Urothelium cell line (cell line): ENCODE results near the gene MCC.
A peak's percentile ranks its signal among the peaks of the same experiment; 100 is the strongest.

Experiments
- DNase-seq: peaks from one replicate; pipeline ENCODE4 v3.0.0; 2011; ENCODE audit warnings: low spot score, mixed read lengths
- FAIRE-seq: peaks from 2 replicates; lab custom pipeline; 2011; peaks lifted over from hg19 to GRCh38; lab: Jason Lieb, UNC

MCC gene

DNA sequence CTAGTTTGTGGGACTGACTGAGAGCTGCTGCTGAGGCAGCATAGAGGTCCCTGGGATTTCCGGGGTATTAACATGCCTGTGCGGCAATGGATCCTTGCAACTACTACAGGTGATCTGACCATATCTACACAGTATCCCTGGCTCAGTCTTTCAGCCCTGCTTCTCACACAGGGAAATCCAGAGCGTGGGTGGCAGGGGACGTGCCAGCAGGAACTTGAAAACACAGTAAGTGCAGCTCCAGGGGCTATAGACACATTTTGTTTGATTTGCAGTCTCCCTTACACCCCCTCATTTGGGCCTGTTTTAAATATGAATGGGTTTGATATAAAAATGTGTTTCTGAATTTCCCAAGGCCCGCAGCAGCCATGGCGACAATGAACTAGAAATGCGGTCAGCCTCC lies 302.2 kb downstream of the MCC start:
- FAIRE-seq (no peak), DNase-seq (no peak)

DNA sequence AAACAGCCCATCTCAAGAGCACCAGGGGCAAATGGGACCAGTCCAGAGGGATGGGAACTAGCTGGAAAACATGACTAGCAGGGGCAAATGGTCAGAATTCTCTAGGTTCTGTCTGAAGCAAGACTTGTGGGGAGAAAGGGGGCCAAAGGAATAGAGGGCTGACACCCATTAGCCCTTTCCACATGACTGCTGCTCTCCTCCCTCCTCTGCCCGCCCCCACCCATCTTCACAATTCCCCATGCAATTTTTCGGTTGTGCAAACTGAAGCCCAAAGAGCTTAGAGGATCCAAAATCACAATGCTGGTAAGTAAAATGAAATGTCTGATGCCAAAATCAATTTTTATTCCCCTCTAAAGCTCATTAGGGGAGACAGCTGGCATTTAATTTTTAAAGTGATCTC lies 304.6 kb downstream of the MCC start:
- DNase-seq: no peak
- no peak for FAIRE-seq

DNA sequence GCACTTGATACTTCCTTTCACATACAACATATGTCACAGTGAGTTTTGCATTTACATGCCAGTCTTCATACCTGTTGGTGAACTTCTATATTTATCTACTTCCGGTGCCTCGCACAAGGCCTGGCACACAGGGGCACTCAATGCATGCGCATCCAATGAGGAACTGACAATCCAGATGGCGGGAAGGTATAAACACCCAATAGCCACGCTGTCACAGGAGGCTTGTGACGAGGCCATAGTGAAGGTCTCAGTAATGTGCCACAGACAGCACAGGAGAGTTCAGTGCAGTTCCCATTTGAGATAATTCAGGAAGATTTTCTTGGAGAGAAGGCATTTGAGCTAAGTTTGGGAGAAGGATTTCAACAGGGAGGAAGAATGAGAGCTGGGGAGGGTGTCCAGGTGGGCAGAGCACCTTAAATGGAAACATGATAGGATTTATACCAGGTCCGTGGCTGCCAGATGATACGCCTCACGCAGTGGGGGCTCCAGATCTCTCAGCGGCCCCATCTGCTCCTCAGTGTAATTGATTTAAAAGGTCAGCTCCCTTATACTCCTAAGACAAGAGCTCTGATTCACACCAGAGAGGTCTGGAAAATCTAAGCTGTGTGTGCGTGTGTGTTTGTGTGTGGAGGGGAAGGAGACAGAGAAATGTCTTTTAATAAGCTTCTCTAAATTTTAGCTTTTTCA lies 305.5 kb downstream of the MCC start:
- DNase-seq: no peak
- FAIRE-seq: no peak

DNA sequence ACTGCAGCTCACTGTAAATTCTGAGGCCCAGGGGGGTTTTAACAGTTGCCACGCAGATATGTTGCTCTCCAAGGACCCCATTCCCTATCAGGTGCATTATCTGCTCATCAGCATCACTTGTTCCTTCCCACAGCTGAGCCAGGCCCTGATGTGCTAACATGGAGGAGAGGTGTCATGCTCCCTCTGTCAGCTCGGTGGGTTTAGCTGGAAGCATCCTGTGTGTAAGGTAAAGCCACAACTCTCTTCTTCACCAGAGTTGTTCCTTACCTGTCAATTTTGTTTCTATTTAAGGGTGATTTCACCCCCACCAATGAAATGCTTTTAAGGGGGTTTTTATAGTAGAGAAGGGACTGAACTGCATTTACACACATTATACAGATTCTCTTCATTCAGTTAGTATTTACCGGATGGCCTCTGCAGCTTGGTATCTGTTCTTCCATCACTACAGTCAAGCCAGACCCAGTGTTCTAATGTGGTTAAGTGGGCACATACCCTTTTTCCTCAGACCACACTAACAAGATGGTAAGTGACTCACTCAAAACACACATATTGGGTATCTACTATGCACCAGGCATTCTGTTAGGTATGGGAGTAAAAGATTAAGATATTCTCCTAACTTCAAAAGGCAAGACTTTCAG lies 306.3 kb downstream of the MCC start:
- FAIRE-seq: no peak
- DNase-seq: no peak

DNA sequence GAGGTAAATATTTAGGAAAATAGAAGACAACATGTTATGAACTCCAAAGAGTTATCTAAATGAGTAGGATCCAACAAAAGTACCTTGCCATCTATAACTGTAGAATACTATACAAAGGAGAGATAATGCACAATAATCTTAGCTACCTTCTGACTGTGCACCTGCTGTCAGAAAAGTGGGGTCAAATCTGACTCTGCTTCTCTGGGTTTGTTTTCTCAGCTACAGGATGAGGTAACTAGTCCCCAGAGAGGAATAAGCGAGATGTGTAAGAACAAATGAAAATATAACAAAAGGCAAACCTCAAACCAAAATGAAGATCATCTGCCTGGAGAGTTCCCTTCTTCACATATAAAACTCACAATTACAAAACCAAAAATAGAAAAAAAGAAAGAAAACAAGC lies 306.8 kb downstream of the MCC start:
- DNase-seq: no peak
- no peak for FAIRE-seq

DNA sequence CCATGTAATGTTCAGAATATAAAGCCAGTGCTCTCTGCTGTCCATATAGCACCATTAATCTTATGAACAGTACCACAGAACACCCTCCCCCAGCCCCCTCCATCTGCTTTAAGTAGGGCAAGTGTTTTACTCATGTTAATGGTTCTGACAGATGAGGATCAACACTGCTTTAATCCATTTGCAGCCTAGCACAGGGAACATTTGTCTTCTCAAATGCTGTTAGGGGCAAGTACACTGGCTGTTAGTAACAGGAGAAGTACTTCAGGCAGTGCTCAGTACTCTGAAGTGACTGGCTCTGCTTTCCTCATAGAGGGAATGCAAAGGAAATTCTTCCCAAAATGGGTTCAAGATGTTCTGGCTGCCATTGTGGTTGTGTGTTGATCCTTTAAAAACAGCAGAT lies 309.1 kb downstream of the MCC start:
- no peak for FAIRE-seq

DNA sequence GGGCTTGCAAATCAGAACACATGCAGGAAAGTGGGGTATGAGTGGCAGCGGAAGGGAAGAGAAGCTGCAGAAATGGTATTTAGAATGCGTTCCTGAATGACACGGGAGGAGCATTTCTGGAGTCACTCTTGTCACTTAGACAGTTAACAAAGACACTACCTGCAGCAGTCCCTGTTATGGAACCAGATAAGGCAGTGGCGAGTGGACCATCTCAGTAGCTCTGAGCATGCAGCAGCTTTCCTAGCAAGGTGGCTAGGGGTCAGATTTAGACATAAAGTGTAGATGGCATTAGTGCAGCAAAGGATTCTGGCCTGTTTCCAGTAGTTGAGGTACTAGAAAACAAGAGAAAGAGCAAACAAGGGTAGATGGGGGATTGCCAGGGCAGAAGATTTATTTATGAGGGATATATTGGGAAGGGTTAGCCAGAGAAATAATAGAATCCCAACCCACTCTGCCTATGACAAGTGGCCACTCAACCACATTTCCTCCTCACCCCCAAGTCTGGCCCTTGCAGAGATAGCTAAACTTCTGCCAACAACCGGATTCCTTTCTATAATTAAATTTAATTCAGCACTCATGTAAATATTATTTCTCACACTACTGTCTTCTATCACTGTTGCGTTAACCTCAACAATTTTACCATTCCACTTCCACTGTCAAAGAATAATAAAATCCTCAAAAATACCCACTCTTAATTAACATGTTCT lies 310.0 kb downstream of the MCC start:
- FAIRE-seq (no peak), DNase-seq (no peak)

More for the DNA sequence above, 309.1 kb downstream of the MCC start:
- no peak for DNase-seq

DNA sequence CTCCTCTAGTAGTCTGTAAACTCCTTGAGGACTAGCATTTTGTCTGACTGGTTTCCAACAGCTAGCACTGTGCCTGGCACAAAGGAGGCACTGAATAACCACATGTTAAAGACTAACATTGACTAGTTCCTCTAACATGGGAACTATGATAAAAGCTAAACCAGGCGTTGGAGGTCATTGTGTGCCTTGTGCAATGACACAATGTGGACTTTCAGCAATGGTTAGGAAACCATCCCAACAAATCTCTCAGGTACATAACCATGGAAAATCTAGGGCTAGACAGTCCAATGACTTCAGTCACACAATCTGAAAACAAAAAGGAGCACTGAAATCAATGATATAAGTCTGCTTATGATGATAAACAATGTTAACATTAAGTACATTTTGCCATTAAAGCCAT lies 311.0 kb downstream of the MCC start:
- FAIRE-seq: no peak
- DNase-seq: no peak

DNA sequence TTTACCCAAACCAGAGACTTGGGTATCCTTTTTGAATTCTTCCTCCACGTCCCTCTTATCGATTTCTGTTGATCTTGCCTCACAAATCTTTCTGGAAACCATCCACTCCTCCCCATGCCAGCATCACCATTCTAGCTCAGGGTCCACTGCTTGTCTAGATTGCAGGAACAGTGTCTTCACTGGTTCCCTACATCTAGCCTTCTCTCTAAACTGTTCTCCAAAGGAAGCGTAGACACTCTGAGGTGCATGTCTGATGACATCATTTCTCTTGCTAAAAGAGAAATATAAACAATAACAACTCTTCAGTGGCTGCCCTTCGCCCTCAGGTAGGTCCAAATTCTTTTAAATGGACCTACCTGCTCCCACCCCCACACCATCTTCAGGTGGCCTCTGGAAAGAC lies 311.5 kb downstream of the MCC start:
- DNase-seq (no peak), FAIRE-seq (no peak)

DNA sequence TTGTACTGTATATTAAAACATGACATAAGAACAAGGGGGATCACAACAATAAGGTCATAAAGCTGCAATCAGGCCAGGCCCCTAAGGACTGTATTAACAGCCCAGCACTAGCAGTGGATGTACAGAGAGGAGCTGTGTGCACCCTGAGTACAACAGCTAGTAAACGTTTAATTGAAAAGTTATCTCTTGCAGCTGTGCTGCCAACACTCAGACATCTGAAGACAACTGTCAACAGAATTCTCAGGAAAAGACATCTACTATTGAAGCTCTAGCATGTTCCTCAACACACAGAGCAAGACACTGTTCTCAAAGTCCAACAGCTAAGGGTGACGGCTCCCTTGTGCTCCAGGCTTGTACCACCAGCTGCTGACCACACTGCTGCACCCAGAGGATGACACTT lies 312.1 kb downstream of the MCC start:
- FAIRE-seq (peak; percentile 23), DNase-seq (no peak)

DNA sequence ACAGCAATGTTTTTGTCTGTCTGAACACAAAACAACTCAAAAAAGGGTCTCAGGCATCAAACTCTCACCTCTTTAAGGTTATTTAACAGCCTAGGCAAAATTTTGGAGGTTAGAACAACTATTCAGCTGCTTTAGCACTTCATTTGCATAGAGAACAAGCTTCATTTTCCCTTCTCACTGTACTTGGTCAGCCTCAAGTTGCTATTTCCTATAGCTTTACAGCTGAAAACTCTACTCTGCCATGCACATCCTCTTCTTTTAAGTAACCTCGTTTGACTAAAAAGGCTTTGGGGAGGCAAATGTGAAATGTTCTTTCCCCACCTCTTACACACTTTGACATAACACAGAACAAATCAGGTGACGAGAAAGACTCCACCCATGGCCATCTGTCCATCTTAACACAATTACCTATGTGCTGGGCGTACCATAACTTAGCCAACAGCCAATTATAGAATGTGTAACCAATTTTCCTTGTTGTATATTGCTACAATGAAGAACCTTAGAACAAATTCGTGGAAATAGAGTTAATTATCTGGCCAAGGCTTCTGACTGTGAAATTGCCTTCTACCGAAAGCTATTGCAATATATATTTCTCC lies 315.9 kb downstream of the MCC start:
- no peak for FAIRE-seq
- no peak for DNase-seq

DNA sequence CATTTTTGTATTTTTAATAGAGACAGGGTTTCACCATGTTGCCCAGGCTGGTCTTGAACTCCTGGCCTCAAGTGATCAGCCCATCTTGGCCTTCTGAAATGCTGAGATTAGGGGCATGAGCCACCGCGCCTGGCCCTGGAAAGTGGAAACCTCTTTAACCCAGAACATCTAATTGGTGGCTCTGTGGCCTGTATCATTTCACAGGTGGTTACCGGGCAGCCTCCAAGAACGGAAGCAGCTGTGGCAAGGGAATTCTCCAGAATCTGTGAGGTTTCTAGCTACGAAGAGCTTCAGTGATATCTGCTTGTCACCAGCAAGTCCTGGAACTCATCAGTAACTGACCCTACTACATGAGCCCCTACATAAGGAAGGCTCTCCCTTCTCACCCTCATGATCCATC lies 316.7 kb downstream of the MCC start:
- FAIRE-seq (no peak), DNase-seq (no peak)

DNA sequence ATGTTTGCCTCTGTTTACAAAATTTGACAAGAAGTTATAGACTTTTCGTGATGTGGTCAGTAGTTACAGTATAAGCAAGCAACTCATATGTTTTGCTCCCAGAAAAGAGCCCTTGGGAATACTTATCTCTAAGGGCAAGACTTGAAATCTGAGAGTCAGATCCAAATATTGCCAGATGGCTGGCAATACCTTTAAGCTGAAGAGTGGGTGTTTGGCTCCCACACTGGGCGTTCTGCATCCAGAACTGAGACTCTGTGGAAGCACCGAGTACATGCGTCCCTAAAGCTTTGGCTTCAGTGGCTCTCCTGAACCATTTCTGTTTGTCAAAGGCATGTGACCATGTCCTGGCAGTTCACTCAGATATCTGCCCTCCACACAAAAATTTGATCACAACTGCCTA lies 317.5 kb downstream of the MCC start:
- DNase-seq (no peak), FAIRE-seq (no peak)

DNA sequence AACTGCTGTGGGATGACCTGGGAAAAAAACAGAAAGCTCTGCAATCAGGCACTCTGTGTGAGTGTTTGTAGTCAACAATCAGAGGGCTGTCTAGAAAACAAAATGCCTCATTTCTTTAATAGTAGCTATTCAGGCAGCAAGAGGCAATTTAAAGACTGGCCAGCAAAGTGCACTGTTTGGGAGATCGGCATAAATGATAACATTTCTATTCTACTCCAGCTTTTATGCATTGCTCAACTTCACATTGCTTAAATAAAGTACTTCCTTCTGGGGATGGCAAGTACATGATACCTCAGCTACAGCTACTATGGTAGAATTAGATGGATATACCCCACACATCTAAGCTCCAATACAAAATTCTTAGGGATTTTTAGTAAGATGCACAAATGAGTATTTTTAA lies 318.5 kb downstream of the MCC start:
- DNase-seq: no peak
- no peak for FAIRE-seq

DNA sequence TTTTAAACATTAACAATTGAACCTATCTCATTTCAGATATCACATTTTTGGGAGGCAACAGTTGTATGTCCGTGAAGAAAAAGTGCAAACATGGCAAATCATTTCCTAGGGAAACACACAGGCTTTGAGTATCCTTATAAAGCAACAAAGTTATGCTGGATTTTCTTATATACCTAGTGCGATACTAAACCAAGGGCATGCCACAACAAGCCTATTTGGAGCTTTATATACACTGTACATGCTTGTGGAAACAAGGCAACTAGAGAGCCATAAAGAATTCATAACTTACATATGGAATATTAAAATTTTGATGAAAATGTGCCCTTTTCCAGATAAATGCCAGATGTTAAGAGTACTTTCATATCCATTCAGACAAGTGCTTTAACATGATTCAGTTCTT lies 320.3 kb downstream of the MCC start:
- DNase-seq: no peak
- no peak for FAIRE-seq

DNA sequence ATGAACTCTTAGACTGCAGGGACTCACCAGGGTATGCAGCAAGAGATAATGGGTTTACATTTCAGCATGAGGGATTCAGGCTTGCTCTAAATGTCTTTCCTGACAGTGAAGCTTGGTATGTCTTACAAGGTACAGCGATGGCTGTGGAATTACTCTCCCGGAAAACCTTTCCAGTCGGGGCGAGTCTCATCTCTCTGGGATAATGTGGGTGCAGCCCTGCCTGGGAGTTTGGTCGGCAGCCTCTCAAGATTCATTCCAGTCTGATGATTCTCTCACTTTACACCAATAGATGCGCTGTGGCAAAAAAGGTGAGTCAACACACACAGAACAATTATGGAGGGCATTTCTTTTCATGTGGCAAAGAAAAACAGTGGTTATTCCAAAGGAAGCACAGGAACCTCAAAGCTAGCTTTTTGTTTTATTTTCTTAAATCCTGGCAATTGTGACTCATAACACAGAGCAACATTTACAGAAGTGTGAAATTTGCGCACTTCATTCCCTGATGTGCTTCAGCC lies 321.3 kb downstream of the MCC start:
- FAIRE-seq: peak; percentile 30

DNA sequence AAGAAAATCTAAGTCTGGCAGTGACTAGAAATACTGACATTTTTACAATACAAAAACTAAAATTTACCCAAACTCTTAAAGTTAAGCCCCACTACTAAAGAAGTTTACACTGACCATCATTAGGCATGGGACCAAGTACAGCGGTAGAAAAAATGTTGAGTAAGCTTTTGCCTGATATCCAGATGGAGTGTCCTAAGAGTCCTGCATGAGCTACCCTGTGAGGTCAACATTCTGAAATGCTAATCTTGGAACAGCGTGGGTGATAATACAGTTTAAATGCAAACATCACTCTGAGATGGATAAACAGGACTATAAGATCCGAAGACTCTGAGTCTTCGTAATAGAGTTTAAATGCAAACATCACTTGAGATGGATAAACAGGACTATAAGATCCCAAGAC lies 322.0 kb downstream of the MCC start:
- FAIRE-seq (no peak), DNase-seq (no peak)

More for the DNA sequence above, 321.3 kb downstream of the MCC start:
- peak; percentile 86 for DNase-seq

DNA sequence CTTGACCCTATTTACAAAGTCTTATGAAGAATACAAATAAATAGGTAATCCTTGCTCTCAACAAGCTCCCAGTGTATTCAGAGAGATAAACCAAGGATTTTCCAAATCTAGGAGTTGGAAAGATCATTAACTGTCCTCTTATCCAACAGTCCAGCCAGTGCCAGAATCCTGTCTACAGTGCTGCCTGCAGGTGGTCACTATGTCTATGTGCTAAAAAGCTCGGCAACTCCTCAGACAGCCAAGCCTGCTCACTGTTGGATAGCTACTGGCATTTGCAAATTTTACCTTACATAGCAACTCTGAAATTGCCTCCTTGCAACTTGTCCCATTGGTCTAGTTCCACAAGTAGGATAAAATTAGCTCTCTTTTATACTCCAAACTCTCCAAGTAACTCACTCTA lies 324.2 kb downstream of the MCC start:
- DNase-seq (no peak), FAIRE-seq (no peak)

DNA sequence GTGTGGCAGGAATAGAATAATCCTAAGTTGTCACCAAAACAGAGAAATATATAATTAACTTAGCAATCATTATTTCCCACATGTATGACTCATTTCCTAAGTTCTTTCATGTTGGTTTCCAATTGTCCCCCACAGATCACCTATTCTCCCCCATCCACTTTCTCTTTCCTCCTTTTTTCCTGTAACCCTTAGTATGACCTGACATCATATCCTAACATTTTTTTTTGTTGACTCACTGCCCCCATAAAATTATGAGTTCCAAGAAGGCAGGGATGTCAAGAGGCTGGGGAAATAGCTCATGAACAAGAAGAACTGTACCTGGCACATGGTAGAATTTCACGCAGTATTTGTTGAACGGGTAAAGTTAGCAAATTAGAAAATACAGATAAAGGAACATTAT lies 324.9 kb downstream of the MCC start:
- DNase-seq (peak; percentile 61), FAIRE-seq (no peak)

DNA sequence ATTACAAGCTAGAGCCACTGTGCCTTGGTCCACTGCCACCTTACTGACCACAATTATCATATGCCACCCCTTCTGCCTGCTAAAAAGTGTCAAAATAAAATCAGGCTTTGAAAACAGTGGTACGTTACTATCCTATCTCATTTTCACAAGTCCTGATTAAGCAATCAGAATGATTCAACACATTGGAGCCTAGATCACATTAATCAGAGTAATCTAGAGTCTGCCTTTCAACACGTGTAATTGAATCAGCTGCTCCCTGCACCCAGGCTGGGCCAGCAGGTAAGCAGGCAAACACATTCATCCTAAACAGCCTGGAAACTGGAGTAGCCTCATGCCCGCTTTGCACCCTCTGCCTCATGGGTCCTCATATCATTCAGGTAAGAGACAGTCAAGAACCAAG lies 325.5 kb downstream of the MCC start:
- FAIRE-seq: peak; percentile 30

DNA sequence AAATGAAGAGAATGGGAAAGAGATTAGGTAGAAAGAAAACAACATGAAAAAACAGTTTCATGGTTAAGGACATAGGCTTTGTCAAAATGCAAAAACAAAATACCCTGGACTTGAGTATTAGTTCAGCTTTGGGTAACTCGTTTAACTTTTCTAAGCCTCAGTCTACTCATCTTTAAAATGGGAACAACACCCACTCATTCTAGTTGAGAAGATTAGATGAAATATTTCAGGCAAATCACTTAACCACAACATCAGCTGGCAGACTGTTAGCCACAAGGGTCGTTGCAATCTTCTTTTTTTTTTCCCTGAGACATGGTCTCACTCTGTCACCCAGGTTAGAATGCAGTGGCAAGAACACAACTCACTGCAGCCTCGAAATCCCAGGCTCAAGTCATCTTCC lies 326.0 kb downstream of the MCC start:
- FAIRE-seq: no peak
- DNase-seq: no peak

More for the DNA sequence above, 325.5 kb downstream of the MCC start:
- peak; percentile 45 for DNase-seq

DNA sequence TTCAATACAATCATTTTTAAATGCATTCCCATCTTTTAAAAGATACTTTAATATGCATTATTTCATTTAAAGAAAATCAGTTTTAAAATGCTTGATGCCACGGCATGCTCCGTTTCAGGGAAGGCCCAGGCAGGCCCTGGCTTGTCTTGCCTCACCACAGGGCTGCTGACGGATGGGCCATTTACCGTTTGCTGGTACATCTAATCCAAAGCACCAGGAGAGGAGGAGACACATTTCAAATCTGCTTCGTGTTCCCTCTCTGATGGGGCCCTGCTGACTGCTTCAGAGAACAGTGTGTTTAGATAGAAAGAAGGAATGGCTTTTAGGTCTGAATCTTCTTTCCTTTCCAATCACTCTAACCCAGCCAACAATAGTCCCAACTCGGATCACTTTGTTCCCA lies 326.4 kb downstream of the MCC start:
- FAIRE-seq (no peak), DNase-seq (no peak)
